HG02759 (cell line): ENCODE measurements around the gene ZNF575.
A peak's percentile ranks its signal among the peaks of the same experiment; 100 is the strongest.

Source experiments
- ATAC-seq: cut with Tn5 transposase; IDR thresholded peaks from one replicate; pipeline ENCODE4 v1.9.1; 2021; ENCODE audit warnings: mild to moderate bottlenecking, moderate library complexity; ENCODE audit not compliant: unreplicated experiment

Gene ZNF575

DNA sequence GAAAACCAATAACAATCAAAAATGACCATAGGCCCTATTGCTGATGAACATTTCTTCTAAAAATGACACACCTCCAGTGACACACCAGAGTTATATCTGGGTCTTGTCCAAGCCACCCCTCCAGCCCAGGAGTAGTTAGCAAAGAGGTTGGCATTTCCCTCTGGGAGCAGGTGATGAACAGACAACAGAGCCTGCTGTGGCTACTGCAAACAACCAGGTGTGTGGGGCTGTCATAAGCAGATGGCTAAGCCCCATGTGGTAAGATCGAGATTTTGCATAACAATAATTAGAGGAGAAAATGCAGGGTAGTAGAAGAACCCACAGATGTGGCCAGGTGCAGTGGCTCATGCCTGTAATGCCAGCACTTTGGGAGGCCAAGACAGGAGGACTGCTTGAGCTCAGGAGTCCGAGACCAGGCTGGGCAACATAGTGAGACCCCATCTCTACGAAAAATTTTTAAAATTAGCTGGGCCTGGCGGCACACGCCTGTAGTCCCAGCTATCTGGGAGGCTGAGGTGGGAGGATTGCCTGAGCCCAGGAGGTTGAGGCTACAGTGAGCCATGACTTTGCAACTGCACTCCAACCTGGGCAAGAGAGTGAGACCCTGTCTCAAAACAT lies 37.3 kb downstream of the ZNF575 start:
- no peak for ATAC-seq

DNA sequence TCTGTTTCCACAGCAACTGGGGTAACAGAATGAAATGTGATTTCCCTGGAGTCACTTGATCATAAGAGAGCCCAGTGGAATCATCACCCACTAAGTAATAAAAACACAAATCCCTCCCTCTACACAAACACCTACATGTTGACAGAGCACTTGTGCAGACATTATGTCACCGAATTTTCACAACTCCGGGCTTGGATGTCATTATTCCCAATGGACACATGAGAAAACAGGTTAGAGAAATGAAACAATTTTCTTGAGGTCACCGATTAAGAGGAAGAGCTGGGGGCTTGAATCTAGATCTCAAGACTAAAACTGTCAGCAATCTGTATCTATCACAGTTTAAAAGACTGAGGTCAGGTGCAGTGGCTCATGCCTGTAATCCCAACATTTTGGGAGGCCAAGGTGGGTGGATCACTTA lies 39.2 kb downstream of the ZNF575 start:
- no peak for ATAC-seq

- no peak for ATAC-seq
Observed at GRCh38 chr19:43574424-43575155, 41.6 kb downstream of the ZNF575 start.

- ATAC-seq: peak; percentile 96
Observed at GRCh38 chr19:43575156-43575950, 42.4 kb downstream of the ZNF575 start, which contains the start of the genes PINLYP and XRCC1. TSS of gene PINLYP (plus strand) at chr19:43575801. CDS start at chr19:43577192, 1,391 bp downstream. TSS of gene XRCC1 (minus strand) at chr19:43575527. CDS start at chr19:43575458, 69 bp downstream.

DNA sequence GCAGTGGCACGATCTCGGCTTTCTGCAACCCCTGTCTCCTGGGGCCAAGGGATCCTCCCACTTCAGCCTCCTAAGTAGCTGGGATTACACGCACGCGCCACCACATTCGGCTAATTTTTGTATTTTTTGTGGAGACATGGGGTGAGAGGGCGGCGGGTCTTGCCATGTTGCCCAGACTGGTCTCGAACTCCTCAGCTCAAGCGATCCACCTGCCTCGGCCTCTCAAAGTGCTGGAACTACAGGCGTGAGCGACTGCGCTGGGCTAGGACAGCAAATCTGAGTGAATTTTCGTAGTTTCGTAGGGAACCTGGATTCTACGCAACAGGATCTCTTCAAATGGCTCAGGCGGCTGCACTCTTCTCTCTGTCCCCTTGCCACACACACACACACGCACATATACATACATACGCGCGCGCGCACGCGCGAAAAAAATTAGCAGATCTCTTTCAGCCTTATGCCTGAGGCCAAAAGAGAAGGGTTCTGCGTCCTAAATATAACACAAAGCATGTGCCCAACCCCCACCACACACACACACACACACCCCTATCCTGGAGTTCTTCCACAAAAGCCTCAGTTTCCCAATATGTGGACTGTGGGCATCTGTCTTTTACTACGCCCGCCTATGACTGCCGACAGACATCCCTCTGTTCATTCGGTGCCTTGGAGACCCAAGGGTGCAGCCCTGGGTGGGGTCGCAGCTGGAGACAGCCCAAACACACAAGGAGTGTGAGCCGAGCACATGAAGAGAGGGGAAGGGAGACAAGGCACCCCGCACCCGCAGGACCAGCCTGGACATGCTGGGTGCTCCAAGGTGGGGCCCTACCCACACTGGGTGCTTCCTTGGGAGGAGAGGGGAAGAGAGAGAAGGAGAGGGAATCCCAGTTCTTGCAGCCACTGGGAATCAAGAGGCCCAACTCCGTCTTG lies 43.2 kb downstream of the ZNF575 start:
- ATAC-seq: no peak

GRCh38 chr19:43578787-43579186 lies 45.8 kb downstream of the ZNF575 start:
- no peak for ATAC-seq

DNA sequence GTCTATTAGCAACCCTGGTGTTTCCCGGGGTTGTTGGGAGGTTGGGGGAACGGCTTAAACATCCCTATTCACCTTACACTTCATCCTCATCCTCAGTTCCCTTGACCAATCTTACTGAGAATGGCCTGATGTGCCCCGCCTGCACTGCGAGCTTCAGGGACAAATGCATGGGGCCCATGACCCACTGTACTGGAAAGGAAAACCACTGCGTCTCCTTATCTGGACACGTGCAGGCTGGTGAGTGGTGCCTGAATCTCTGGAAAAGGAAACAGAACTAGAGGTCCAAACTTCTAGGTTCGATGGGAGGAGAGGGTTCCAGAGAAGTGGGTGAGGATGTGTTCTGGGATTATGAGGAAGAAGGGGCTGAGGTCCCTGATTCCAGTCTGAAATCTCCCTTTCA lies 48.5 kb downstream of the ZNF575 start:
- ATAC-seq: no peak

GRCh38 chr19:43582495-43582894 lies 49.5 kb downstream of the ZNF575 start:
- no peak for ATAC-seq

GRCh38 chr19:43584484-43584883 lies 51.5 kb downstream of the ZNF575 start:
- peak; percentile 42 for ATAC-seq
